Caco-2 (cell line): ENCODE results near the gene ADGRD1. TPM values are rescaled to one million over a fixed set of nuclear protein-coding genes. Genes with fewer than 3 reads are reported as not detected.

ENCODE experiments used
- BruUV-seq: library from RNA; stranded (reverse); fragments of 400-500 nt; replicated peaks from 2 replicates; lab custom pipeline; 2021; lab: Mats Ljungman, UMichigan
- CTCF ChIA-PET: fragments of 300-600 bp; sonication (Branson Sonifier 250); formaldehyde crosslinking; loops from one replicate; lab custom pipeline; 2022; ENCODE audit warnings: antibody characterized with exemption; lab: Charles Lee
- POLR2A ChIA-PET: fragments of 300-600 bp; sonication (Branson Sonifier 250); formaldehyde crosslinking; loops from one replicate; lab custom pipeline; 2022; ENCODE audit warnings: antibody characterized with exemption; lab: Charles Lee
- DNase-seq, 2 experiments: peaks; one replicate each; pipeline versions ENCODE4 v3.0.0 to v3.0.0-alpha.2; 2020 to 2022
- H3K27me3 ChIP-seq: replicated peaks from 2 replicates; pipeline ENCODE4 v1.6.0; 2011; ENCODE audit warnings: low read length; ENCODE audit not compliant: control insufficient read depth, insufficient read depth
- H3K36me3 ChIP-seq: 2 replicates; pipeline ENCODE4 v1.5.1; 2011; ENCODE audit warnings: low read length; ENCODE audit not compliant: control insufficient read depth, insufficient read depth
- H3K4me1 ChIP-seq: fragments of 250-450 bp; sonication (Bioruptor Pico); 2 replicates; pipeline ENCODE4 v1.5.1; 2020; ENCODE audit warnings: mild to moderate bottlenecking
- H3K4me3 ChIP-seq: 2 replicates; pipeline ENCODE4 v1.5.1; 2011; ENCODE audit warnings: low read depth, mild to moderate bottlenecking, control low read depth, low read length
- H3K9me3 ChIP-seq: fragments of 250-450 bp; sonication (Bioruptor Pico); 2 replicates; pipeline ENCODE4 v1.5.1; 2020; ENCODE audit warnings: mild to moderate bottlenecking, moderate library complexity
- H3K27ac Mint-ChIP-seq: one replicate; pipeline ENCODE4 v1.8.0; 2022; ENCODE audit warnings: mixed read lengths; ENCODE audit not compliant: unreplicated experiment
- H3K27me3 Mint-ChIP-seq: one replicate; pipeline ENCODE4 v1.8.0; 2022; ENCODE audit warnings: mixed read lengths; ENCODE audit not compliant: insufficient read depth, unreplicated experiment
- H3K36me3 Mint-ChIP-seq: one replicate; pipeline ENCODE4 v1.8.0; 2022; ENCODE audit warnings: mild to moderate bottlenecking, mixed read lengths; ENCODE audit not compliant: insufficient read depth, unreplicated experiment
- H3K4me1 Mint-ChIP-seq: one replicate; pipeline ENCODE4 v1.8.0; 2022; ENCODE audit warnings: low read depth, mixed read lengths; ENCODE audit not compliant: unreplicated experiment
- H3K4me3 Mint-ChIP-seq: one replicate; pipeline ENCODE4 v1.8.0; 2022; ENCODE audit warnings: mild to moderate bottlenecking, moderate library complexity, mixed read lengths; ENCODE audit not compliant: unreplicated experiment
- H3K9me3 Mint-ChIP-seq: one replicate; pipeline ENCODE4 v1.8.0; 2022; ENCODE audit warnings: mixed read lengths; ENCODE audit not compliant: unreplicated experiment
- intact Hi-C: fragments of 100-400 bp; cut with micrococcal nuclease; formaldehyde crosslinking; loops from one replicate; pipeline ENCODE4 v1.10.0; 2022; ENCODE audit not compliant: unreplicated experiment
- total RNA-seq: library from RNA; stranded (reverse); gene quantifications from 2 replicates; pipeline ENCODE4 v1.2.3, GENCODE V29; 2022
- TF ChIP-seq, protein P1 (sequence below), 2 experiments: fragments of 200-600 bp in 1 of 2; IDR thresholded peaks; 1 replicate in 1 of 2; 2 replicates in 1 of 2; pipeline versions ENCODE4 v1.5.1 to v1.8.0; 2011 to 2022; ENCODE audit warnings: antibody characterized with exemption in 1 of 2, control low read depth in 1 of 2, inconsistent platforms in 1 of 2, low read depth in 1 of 2, low read length in 1 of 2, mild to moderate bottlenecking in 1 of 2, moderate library complexity in 1 of 2; ENCODE audit not compliant: insufficient read depth in 1 of 2, severe bottlenecking in 1 of 2, unreplicated experiment in 1 of 2

The ADGRD1 gene
- total RNA-seq, 1 experiment from 2014 or later = 3.6 TPM

- Mint-ChIP-seq H3K4me1 (no peaks in the 10 kb centered on the region), H3K4me3 (no peak overlapping the region), H3K27ac (no peak overlapping the region), H3K27me3 (peaks cover 12% of the 10 kb centered on the region), H3K36me3 (no peaks in the 10 kb centered on the region), H3K9me3 (no peaks in the 10 kb centered on the region)
- Histone ChIP-seq H3K9me3 (no peaks in the 10 kb centered on the region), H3K36me3 (no peaks in the 10 kb centered on the region), H3K27me3 (no peaks in the 10 kb centered on the region), H3K4me3 (no peak overlapping the region), H3K4me1 (no peaks in the 10 kb centered on the region)
- intact Hi-C loops = no loop called here
- ChIA-PET POLR2A (no interaction called here), CTCF (no interaction called here)
- TF ChIP-seq, protein P1, sequence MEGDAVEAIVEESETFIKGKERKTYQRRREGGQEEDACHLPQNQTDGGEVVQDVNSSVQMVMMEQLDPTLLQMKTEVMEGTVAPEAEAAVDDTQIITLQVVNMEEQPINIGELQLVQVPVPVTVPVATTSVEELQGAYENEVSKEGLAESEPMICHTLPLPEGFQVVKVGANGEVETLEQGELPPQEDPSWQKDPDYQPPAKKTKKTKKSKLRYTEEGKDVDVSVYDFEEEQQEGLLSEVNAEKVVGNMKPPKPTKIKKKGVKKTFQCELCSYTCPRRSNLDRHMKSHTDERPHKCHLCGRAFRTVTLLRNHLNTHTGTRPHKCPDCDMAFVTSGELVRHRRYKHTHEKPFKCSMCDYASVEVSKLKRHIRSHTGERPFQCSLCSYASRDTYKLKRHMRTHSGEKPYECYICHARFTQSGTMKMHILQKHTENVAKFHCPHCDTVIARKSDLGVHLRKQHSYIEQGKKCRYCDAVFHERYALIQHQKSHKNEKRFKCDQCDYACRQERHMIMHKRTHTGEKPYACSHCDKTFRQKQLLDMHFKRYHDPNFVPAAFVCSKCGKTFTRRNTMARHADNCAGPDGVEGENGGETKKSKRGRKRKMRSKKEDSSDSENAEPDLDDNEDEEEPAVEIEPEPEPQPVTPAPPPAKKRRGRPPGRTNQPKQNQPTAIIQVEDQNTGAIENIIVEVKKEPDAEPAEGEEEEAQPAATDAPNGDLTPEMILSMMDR (IDR thresholded peaks at IDR 0.05; ENCODE audit: insufficient read depth in 1 of 2, low read depth in 1 of 2, low read length in 1 of 2, severe bottlenecking in 1 of 2, unreplicated experiment in 1 of 2) = peak in 1 of 2 experiments; percentile 46
- BruUV-seq = no TSS peak
- DNase-seq = no peak
Observed at GRCh38 chr12:131018808-131019397, 65.2 kb downstream of the ADGRD1 start.

- Histone ChIP-seq H3K4me3 (no peak overlapping the region), H3K27me3 (no peaks in the 10 kb centered on the region), H3K4me1 (no peaks in the 10 kb centered on the region), H3K9me3 (no peaks in the 10 kb centered on the region), H3K36me3 (no peaks in the 10 kb centered on the region)
- DNase-seq = no peak
- no peaks in the 10 kb centered on the region for H3K36me3 Mint-ChIP-seq
- H3K9me3 Mint-ChIP-seq = no peaks in the 10 kb centered on the region
- POLR2A ChIA-PET = no interaction called here
- CTCF ChIA-PET = interaction anchor here (0.6 kb wide), 2 partner anchors 17 to 93 kb away, joined by 3 to 5 read pairs; no protein-coding TSS in a partner anchor
- H3K27me3 Mint-ChIP-seq = peaks cover 8% of the 10 kb centered on the region
- intact Hi-C loops = no loop called here
- TF ChIP-seq, protein P1 (IDR thresholded peaks at IDR 0.05; ENCODE audit: insufficient read depth in 1 of 2, low read depth in 1 of 2, low read length in 1 of 2, severe bottlenecking in 1 of 2, unreplicated experiment in 1 of 2) = no peak
- no TSS peak for BruUV-seq
- no peak overlapping the region for H3K27ac Mint-ChIP-seq
- H3K4me1 Mint-ChIP-seq = no peaks in the 10 kb centered on the region
- no peak overlapping the region for H3K4me3 Mint-ChIP-seq
Observed at GRCh38 chr12:131020326-131021153, 66.8 kb downstream of the ADGRD1 start.

GRCh38 chr12:131021154-131021541 is 67.4 kb downstream of the ADGRD1 start:
- H3K4me3 Mint-ChIP-seq = no peak overlapping the region
- H3K4me1 Mint-ChIP-seq = no peaks in the 10 kb centered on the region
- no peak for DNase-seq
- no peak overlapping the region for H3K4me3 ChIP-seq
- H3K27me3 ChIP-seq = no peaks in the 10 kb centered on the region
- ChIA-PET CTCF (no interaction called here), POLR2A (no interaction called here)
- no peaks in the 10 kb centered on the region for H3K36me3 Mint-ChIP-seq
- TF ChIP-seq, protein P1 (IDR thresholded peaks at IDR 0.05; ENCODE audit: insufficient read depth in 1 of 2, low read depth in 1 of 2, low read length in 1 of 2, severe bottlenecking in 1 of 2, unreplicated experiment in 1 of 2) = no peak
- no peaks in the 10 kb centered on the region for H3K9me3 ChIP-seq
- intact Hi-C loops = no loop called here
- H3K27ac Mint-ChIP-seq = no peak overlapping the region
- H3K4me1 ChIP-seq = no peaks in the 10 kb centered on the region
- H3K36me3 ChIP-seq = no peaks in the 10 kb centered on the region
- no TSS peak for BruUV-seq
- peaks cover 8% of the 10 kb centered on the region for H3K27me3 Mint-ChIP-seq
- H3K9me3 Mint-ChIP-seq = no peaks in the 10 kb centered on the region
